ENCODE data around the gene SSTR3.

DNA sequence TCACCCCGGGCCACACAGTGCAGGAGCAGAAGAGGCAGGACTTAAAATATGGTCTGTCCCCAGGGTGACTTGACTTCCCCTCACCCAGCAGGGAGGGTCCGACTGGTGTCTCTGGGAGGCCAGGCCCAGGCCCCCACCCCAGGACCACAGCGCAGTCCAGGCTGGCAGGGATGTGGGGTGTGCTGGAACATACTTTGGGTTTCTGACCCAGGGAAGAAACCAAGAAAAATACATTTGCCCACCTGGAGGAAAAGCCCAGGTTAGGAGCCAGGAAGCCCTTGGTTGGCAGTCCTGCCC, 29.4 kb downstream of the SSTR3 start:
- TF ChIP-seq, protein P1, sequence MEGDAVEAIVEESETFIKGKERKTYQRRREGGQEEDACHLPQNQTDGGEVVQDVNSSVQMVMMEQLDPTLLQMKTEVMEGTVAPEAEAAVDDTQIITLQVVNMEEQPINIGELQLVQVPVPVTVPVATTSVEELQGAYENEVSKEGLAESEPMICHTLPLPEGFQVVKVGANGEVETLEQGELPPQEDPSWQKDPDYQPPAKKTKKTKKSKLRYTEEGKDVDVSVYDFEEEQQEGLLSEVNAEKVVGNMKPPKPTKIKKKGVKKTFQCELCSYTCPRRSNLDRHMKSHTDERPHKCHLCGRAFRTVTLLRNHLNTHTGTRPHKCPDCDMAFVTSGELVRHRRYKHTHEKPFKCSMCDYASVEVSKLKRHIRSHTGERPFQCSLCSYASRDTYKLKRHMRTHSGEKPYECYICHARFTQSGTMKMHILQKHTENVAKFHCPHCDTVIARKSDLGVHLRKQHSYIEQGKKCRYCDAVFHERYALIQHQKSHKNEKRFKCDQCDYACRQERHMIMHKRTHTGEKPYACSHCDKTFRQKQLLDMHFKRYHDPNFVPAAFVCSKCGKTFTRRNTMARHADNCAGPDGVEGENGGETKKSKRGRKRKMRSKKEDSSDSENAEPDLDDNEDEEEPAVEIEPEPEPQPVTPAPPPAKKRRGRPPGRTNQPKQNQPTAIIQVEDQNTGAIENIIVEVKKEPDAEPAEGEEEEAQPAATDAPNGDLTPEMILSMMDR (conservative IDR thresholded peaks at IDR 0.05; ENCODE audit: low read length), result no peak
- no peak for TF ChIP-seq EZH2phosphoT487 (IDR thresholded peaks at IDR 0.05; ENCODE audit: borderline replicate concordance, low read depth, low read length)

Measured in OCI-LY7 (cell line).